Esophagus squamous epithelium (tissue), 4 donors: ENCODE data around the gene DDAH1.

Experiments used
- POLR2A ChIP-seq, 4 donors: fragments of 450-650 bp; IDR thresholded peaks; one replicate each; pipeline ENCODE4 v1.6.1; 2017; ENCODE audit warnings: antibody characterized with exemption in 4 of 4, mild to moderate bottlenecking in 4 of 4, moderate library complexity in 3 of 4
- TF ChIP-seq, protein P1 (sequence below), 6 experiments: fragments of 450-650 bp in 4 of 6; fragments of 200-600 bp in 2 of 6; sonication (generic) in 2 of 6; IDR thresholded peaks; one replicate each; pipeline ENCODE4 v1.5.1; 2016 to 2019; ENCODE audit warnings: antibody characterized with exemption in 6 of 6, mild to moderate bottlenecking in 4 of 6, moderate library complexity in 4 of 6

DNA sequence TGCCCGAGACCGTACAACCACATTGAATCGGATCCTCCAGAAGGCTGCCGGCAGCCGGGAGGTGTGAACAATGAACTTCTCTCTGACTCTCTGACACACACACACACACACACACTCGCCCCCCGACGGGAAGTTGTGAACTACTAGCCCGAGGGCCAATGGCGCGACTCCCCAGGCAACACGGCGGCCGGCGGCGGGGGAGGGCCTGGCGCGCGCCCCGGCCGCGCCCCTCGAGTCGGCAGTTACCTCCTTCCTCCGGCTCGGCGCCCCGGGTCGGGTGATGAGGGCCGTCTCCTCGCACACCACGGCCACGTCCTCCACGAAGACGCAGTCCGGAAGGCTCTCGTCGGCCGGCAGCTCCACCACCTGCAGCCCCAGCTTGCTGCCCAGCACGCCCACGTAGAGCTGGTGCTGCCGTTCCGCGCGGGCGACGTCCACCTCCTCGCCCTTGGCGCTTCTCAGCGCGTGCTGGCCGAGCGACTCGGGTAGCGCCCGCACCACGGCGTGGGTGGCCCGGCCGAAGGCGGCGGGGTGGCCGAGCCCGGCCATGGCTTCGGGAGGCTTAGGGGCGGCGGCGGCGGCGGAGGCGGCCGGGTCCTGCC, 361 bp downstream of the DDAH1 start:
- TF ChIP-seq, protein P1, sequence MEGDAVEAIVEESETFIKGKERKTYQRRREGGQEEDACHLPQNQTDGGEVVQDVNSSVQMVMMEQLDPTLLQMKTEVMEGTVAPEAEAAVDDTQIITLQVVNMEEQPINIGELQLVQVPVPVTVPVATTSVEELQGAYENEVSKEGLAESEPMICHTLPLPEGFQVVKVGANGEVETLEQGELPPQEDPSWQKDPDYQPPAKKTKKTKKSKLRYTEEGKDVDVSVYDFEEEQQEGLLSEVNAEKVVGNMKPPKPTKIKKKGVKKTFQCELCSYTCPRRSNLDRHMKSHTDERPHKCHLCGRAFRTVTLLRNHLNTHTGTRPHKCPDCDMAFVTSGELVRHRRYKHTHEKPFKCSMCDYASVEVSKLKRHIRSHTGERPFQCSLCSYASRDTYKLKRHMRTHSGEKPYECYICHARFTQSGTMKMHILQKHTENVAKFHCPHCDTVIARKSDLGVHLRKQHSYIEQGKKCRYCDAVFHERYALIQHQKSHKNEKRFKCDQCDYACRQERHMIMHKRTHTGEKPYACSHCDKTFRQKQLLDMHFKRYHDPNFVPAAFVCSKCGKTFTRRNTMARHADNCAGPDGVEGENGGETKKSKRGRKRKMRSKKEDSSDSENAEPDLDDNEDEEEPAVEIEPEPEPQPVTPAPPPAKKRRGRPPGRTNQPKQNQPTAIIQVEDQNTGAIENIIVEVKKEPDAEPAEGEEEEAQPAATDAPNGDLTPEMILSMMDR (IDR thresholded peaks at IDR 0.05) = no peak
- TF ChIP-seq POLR2A (IDR thresholded peaks at IDR 0.05) = no peak
